ENCODE measurements around the gene ETHE1. TPM values are rescaled to one million over a fixed set of nuclear protein-coding genes. Genes with fewer than 3 reads are reported as not detected.
A peak's percentile ranks its signal among the peaks of the same experiment; 100 is the strongest.
"Not testable (repeated sequence)": the region's sequence is repeated elsewhere in the genome, so short reads cannot be mapped to it uniquely, and the experiment has no call there.

ETHE1 gene
- total RNA-seq, 2 experiments from 2014 or later, result 90.7 to 91.1 TPM

DNA sequence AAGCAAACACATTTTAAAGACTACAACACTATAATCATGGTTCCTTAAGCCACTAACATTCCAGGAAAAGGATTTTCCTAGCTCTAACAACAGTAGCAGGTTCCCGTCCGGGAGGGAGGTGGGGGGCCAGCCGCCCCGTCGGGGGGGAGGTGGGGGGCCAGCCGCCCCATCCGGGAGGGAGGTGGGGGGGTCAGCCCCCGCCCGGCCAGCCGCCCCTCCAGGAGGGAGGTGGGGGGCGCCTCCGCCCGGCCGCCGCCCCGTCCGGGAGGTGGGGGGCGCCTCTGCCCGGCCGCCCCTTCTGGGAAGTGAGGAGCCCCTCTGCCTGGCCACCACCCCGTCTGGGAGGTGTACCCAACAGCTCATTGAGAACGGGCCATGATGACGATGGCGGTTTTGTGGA is 20.9 kb upstream of the ETHE1 start:
- H3K4me3 Mint-ChIP-seq, POLR2A ChIA-PET, H3K9me3 Mint-ChIP-seq, CTCF ChIA-PET, H3K27ac Mint-ChIP-seq, H3K27me3 Mint-ChIP-seq, DNase-seq, H3K4me1 Mint-ChIP-seq: not testable (repeated sequence)
- H3K36me3 Mint-ChIP-seq (ENCODE audit: low read depth), result peaks cover 40% of the 10 kb centered on the region

DNA sequence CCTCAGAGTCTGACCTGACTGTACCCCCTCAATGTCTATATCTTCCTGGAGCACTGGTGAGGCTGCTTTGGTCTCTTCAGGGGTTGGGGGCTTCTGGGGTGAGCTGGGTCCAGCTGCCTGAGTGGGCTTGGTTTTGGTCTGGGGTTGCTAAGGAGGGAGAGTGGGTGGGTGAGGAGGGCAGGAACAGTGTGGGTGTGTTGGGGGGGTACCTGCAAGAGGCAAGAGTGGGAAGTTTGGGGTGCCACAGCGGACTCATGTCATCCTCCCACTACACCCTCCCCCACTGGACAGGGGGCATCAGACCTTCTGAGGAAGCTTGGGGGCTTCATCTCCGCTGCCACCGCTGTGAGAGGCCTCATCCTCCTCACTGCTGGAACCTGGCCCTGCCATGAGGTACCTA is 19.6 kb upstream of the ETHE1 start:
- Mint-ChIP-seq H3K36me3 (ENCODE audit: low read depth) (peaks cover 42% of the 10 kb centered on the region), H3K27ac (no peak overlapping the region), H3K4me1 (no peaks in the 10 kb centered on the region), H3K27me3 (no peaks in the 10 kb centered on the region), H3K4me3 (no peak overlapping the region), H3K9me3 (no peaks in the 10 kb centered on the region)
- DNase-seq, result no peak
- POLR2A ChIA-PET, result no interaction called here
- CTCF ChIA-PET, result interaction anchor here (0.8 kb wide), 1 partner anchor 9 kb away, joined by 3 read pairs; no protein-coding TSS in a partner anchor

DNA sequence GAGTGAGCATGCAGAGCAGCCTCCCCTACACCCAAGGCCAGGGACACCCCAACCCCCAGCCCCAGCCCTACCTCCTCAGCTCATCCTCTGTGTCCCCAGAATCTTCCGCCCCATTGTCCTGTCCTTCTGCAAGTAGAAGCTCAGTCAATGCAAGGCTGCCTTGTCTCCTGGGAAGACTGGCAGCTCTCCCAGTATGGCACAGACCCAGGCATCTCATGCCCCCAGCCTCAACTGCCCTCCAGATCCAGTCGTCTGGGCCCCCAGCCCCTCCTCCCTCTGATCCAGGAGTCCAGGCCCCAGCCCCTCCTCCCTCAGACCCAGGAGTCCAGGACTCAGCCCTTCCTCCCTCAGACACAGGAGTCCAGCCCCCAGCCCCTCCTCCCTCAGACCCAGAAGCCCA is 19.0 kb upstream of the ETHE1 start:
- H3K4me1 Mint-ChIP-seq, result no peaks in the 10 kb centered on the region
- no peaks in the 10 kb centered on the region for H3K27me3 Mint-ChIP-seq
- peaks cover 42% of the 10 kb centered on the region for H3K36me3 Mint-ChIP-seq (ENCODE audit: low read depth)
- DNase-seq, result no peak
- no peaks in the 10 kb centered on the region for H3K9me3 Mint-ChIP-seq
- no peak overlapping the region for H3K27ac Mint-ChIP-seq
- H3K4me3 Mint-ChIP-seq, result no peak overlapping the region
- POLR2A ChIA-PET, result no interaction called here
- CTCF ChIA-PET, result no interaction called here

DNA sequence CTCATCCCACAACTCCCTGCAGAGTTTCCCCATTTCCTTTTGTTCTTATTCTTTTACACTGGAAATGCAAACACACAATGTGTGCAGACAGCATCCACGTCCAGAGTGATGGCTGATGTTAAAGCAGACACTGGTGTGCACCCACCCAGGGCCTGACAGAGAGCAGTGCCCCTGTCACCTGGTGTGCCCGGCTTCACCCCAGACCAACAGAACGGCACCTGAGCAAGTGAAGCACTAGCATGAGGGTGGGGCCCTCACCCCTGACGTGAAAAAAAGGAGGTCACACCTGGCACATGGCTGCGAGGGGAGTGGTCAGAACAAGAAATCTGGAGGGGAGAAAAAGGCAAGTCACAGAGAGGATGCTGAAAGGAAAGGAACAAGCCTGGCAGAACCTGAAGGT is 18.3 kb upstream of the ETHE1 start:
- CTCF ChIA-PET, result interaction anchor here (1.3 kb wide), 1 partner anchor 10 kb away, joined by 6 read pairs; no protein-coding TSS in a partner anchor
- H3K27me3 Mint-ChIP-seq, result no peaks in the 10 kb centered on the region
- POLR2A ChIA-PET, result no interaction called here
- no peaks in the 10 kb centered on the region for H3K4me1 Mint-ChIP-seq
- H3K27ac Mint-ChIP-seq, result no peak overlapping the region
- DNase-seq, result no peak
- peaks cover 41% of the 10 kb centered on the region for H3K36me3 Mint-ChIP-seq (ENCODE audit: low read depth)
- no peak overlapping the region for H3K4me3 Mint-ChIP-seq
- H3K9me3 Mint-ChIP-seq, result no peaks in the 10 kb centered on the region

DNA sequence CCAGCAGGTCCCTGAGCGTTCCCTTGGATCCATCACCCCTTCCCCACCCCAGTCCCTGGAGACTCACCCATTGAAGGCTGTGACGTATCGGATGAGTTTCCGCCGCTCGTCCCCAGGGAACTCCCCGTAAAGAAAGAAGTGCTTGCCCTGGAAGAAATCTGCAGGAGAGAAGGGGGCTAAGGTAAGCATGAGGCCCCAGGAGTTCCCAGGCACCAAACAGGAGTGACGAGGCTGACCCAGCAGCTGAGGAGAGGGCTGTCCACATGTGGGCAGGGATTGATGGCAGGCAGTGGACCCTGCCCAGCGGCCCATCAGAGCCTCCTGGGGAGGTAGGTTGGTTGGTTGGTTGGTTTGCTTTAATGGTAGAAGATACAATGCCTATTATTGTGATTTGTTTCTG is 17.1 kb upstream of the ETHE1 start:
- H3K4me1 Mint-ChIP-seq, result no peaks in the 10 kb centered on the region
- H3K27ac Mint-ChIP-seq, result no peak overlapping the region
- no peak for DNase-seq
- H3K9me3 Mint-ChIP-seq, result peaks cover 3% of the 10 kb centered on the region
- POLR2A ChIA-PET, result interaction anchor here (1.0 kb wide), 1 partner anchor 11 kb away, joined by 3 read pairs; no protein-coding TSS in a partner anchor
- H3K27me3 Mint-ChIP-seq, result no peaks in the 10 kb centered on the region
- CTCF ChIA-PET, result interaction anchor here (1.3 kb wide), 1 partner anchor 11 kb away, joined by 6 read pairs; no protein-coding TSS in a partner anchor
- peaks cover 46% of the 10 kb centered on the region for H3K36me3 Mint-ChIP-seq (ENCODE audit: low read depth)
- no peak overlapping the region for H3K4me3 Mint-ChIP-seq

DNA sequence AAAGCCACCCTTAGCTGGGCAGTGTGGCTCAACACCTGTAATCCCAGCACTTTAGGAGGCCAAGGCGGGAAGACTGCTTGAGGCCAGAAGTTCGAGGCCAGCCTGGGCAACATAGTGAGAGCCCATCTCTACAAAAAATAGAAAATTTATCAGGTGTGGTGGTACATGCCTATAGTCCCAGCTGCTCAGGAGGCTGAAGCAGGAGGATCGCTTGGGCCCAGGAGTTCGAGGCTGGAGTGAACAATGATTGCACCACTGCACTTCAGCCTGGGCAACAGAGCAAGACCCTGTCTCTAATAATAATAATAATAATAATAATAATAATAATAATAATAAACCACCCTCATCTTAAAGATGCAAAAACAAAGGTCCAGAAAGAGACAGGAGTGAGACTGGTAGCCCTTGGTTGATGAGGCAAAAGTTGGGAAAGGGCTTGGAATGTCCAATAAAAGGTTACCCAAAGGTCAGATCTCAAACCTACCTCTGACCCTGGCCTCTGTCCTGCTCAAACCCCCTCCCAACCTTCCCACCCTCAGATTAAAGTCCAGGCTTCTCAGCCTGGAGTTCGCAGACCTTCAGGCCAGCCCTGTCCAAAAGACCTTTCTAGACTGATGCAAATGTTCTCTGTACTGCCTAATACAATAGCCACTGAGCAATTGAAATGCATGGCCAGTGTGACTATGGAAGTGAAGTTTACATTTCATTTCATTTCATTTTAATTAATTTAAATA is 15.1 kb upstream of the ETHE1 start:
- no peaks in the 10 kb centered on the region for H3K4me1 Mint-ChIP-seq
- H3K27me3 Mint-ChIP-seq, result no peaks in the 10 kb centered on the region
- ChIA-PET POLR2A (no interaction called here), CTCF (interaction anchor here (2.0 kb wide), 1 partner anchor 13 kb away, joined by 5 read pairs; no protein-coding TSS in a partner anchor)
- H3K36me3 Mint-ChIP-seq (ENCODE audit: low read depth), result peaks cover 62% of the 10 kb centered on the region
- DNase-seq, result no peak
- no peak overlapping the region for H3K27ac Mint-ChIP-seq
- H3K4me3 Mint-ChIP-seq, result no peak overlapping the region
- H3K9me3 Mint-ChIP-seq, result peaks cover 7% of the 10 kb centered on the region

DNA sequence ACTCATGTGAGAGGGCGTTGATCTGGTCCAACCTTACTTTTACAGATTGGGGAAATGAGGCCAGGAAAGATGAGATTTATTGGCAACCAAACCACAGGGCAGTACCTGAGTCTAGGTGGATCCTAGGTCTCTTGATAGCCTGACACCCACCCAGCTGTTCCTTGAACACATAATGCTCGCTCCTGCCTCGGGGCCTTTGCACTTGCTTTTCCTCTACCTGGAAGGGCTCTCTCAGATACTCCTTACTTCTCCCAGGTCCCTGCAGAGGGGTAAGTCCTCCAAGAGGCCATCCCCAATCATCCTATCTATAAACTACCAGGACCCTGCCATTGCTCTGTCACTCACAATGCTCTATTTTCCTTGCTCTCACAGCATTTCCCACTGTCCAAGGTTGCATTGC is 13.4 kb upstream of the ETHE1 start:
- Mint-ChIP-seq H3K36me3 (ENCODE audit: low read depth) (peaks cover 68% of the 10 kb centered on the region), H3K27me3 (no peaks in the 10 kb centered on the region), H3K9me3 (peaks cover 7% of the 10 kb centered on the region), H3K4me1 (peaks cover under 1% of the 10 kb centered on the region), H3K4me3 (no peak overlapping the region), H3K27ac (no peak overlapping the region)
- ChIA-PET CTCF (no interaction called here), POLR2A (no interaction called here)
- no peak for DNase-seq

DNA sequence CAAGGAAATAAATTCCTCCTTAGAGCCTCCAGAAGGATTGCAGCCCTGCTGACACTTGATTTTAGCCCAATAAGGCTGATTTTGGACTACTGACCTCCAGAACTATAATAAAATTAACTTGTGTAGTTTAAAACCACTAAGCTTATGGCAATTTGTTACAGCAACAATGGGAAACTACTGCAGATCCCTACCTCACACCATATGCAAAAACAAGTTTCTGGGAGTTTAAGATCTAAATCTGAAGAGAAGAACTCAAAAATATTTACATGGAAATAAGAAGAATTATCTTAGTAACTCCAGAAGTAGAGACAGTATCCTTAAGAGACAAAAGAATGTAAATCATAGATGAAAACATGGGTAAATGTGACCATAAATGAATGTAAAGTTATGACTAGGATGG is 11.9 kb upstream of the ETHE1 start:
- no peak for DNase-seq
- H3K4me1 Mint-ChIP-seq, result peaks cover 5% of the 10 kb centered on the region
- H3K36me3 Mint-ChIP-seq (ENCODE audit: low read depth), result peaks cover 60% of the 10 kb centered on the region
- no peak overlapping the region for H3K27ac Mint-ChIP-seq
- POLR2A ChIA-PET, result interaction anchor here (1.0 kb wide), 1 partner anchor 16 kb away, joined by 3 read pairs; no protein-coding TSS in a partner anchor
- CTCF ChIA-PET, result interaction anchor here (1.7 kb wide), 1 partner anchor 16 kb away, joined by 5 read pairs; no protein-coding TSS in a partner anchor
- no peak overlapping the region for H3K4me3 Mint-ChIP-seq
- peaks cover 7% of the 10 kb centered on the region for H3K9me3 Mint-ChIP-seq
- no peaks in the 10 kb centered on the region for H3K27me3 Mint-ChIP-seq

DNA sequence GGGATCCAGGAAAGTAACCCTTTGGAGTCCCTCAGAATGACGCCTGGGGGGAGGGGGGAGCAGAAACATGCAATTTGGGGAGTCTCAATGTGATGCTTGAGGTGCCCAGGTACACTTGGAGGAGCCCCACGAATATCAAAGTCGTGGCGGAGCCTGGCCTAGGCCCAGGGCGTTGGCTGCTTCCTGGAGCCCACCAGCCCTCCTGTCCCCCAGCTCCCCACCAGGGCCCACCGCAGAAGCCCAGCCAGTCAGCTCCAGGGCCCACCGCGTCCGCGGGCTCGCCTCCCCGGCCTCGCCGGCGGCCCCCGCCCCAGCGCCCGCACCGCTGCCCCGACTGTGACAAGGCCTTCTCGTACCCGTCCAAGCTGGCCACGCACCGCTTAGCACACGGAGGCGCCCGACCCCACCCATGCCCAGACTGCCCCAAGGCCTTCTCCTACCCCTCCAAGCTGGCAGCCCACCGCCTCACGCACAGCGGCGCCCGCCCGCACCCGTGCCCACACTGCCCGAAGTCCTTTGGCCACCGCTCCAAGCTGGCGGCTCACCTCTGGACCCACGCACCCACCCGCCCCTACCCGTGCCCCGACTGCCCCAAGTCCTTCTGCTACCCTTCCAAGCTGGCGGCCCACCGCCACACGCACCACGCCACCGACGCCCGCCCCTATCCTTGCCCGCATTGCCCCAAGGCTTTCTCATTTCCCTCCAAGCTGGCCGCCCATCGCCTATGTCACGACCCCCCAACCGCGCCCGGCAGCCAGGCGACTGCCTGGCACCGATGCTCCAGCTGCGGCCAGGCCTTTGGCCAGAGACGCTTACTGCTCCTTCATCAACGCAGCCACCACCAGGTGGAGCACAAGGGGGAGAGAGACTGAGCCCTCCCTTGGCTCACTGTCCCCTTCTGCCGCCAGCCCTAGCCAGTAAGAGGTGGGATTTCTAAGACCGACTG is 8.1 kb upstream of the ETHE1 start:
- peak; percentile 30 for DNase-seq
- H3K9me3 Mint-ChIP-seq, result peaks cover 7% of the 10 kb centered on the region
- ChIA-PET CTCF (interaction anchor here (0.5 to 3.5 kb wide), 8 partner anchors 10 to 159 kb away, joined by 3 to 29 read pairs (median 4); partner anchors contain the start of genes IRGQ and ZNF576), POLR2A (interaction anchor here (1.1 to 1.6 kb wide), 3 partner anchors 10 to 36 kb away, joined by 3 to 5 read pairs (median 4); no protein-coding TSS in a partner anchor)
- peaks cover 32% of the 10 kb centered on the region for H3K36me3 Mint-ChIP-seq (ENCODE audit: low read depth)
- peaks cover 23% of the 10 kb centered on the region for H3K4me1 Mint-ChIP-seq
- H3K27me3 Mint-ChIP-seq, result no peaks in the 10 kb centered on the region
- H3K27ac Mint-ChIP-seq, result peak overlapping the region; percentile 37
- no peak overlapping the region for H3K4me3 Mint-ChIP-seq

DNA sequence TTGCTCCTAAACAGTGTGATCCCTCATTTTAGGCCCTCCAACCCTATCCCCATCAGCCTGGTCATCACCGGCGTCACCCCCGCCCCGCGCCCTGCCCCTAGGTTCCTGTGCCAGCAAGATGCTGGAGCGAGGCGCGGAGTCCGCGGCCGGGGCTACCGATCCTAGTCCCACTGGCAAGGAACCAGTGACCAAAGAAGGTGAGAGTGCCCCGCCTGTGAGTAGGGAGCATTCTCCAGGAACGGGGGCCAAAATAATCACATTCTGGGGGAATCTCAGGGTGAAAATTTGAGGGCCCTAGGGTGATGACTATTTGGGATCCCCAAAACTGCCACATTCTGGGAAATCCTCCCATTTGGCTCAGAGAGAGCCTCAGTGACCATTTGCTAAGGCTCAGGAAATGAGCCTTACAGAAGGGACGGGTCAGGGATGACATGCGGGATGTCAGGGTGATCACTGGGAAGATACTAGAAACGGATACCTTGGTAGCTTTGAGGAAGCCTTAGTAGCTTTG is 7.4 kb upstream of the ETHE1 start:
- Mint-ChIP-seq H3K27me3 (no peaks in the 10 kb centered on the region), H3K27ac (peak overlapping the region; percentile 98), H3K4me1 (peaks cover 23% of the 10 kb centered on the region), H3K9me3 (peaks cover 7% of the 10 kb centered on the region), H3K36me3 (ENCODE audit: low read depth) (peaks cover 26% of the 10 kb centered on the region), H3K4me3 (peak overlapping the region; percentile 86)
- no peak for DNase-seq
- ChIA-PET POLR2A (interaction anchor here (0.6 to 3.0 kb wide), 8 partner anchors 9 to 134 kb away, joined by 3 to 27 read pairs (median 6); partner anchors contain the start of genes IRGQ, PHLDB3, PINLYP and XRCC1), CTCF (interaction anchor here (1.4 to 3.7 kb wide), 7 partner anchors 10 to 71 kb away, joined by 3 to 27 read pairs (median 19); no protein-coding TSS in a partner anchor)

DNA sequence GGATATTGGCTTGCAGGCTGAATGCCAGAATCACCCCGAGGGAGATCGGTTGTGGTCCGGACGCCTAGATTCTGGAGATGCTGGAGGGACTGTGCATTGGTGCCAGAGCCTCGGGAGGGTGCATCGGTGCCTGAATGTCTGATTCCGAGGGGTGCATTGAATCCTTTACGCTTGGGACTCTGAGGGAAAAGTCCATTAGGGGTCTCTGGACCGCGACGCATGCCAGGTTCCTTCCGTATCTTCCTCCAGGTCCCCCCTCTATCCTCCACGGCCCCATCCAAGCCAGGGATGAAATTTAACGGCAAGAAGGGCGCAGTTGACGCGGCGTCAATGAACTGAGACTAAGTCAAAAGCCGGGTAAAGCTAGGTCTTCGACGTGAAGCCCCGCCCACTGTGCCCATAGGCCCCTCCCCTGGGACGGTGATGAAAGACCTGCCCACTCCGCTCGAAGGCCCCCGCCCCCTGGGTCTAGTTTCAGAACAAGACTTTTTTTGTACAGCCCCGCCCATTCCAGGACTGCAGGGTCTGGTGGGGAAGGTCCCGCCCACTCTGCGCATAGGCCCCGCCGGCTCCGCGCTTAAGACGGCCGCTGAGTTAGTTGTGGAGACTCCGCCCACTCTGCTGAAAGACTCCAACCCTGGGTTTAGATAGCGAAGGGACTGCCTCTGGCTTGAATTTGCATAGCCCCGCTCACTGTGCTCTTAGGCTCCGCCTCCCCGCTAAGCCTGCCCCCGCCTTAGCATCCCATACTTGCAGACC is 6.7 kb upstream of the ETHE1 start:
- Mint-ChIP-seq H3K4me3 (peak overlapping the region; percentile 86), H3K27me3 (no peaks in the 10 kb centered on the region), H3K36me3 (ENCODE audit: low read depth) (peaks cover 20% of the 10 kb centered on the region), H3K9me3 (peaks cover 4% of the 10 kb centered on the region), H3K4me1 (peaks cover 23% of the 10 kb centered on the region), H3K27ac (peak overlapping the region; percentile 98)
- POLR2A ChIA-PET, result interaction anchor here (0.6 to 3.0 kb wide), 16 partner anchors 9 to 220 kb away, joined by 3 to 27 read pairs (median 4); partner anchors contain the start of genes IRGQ, PHLDB3, PINLYP and SMG9
- DNase-seq, result peak; percentile 95
- CTCF ChIA-PET, result interaction anchor here (0.6 to 3.7 kb wide), 10 partner anchors 9 to 192 kb away, joined by 3 to 27 read pairs (median 5); partner anchors contain the start of gene PLAUR

Data from activated CD4-positive, alpha-beta memory T cell treated with anti-CD3 and anti-CD28 coated beads, Interleukin-2, amount 10 ng/mL, durations not matched to agents 7 days and 5 days (primary cell).